CD14-positive monocyte (primary cell): Measurements from ENCODE around the gene HTRA3. TPM values are rescaled to one million over a fixed set of nuclear protein-coding genes. Genes with fewer than 3 reads are reported as not detected.

Source experiments
- DNase-seq, 3 donors: peaks; one replicate each; pipeline ENCODE4 v3.0.0-alpha.2; 2011 to 2022
- H2AFZ ChIP-seq: 2 replicates; pipeline ENCODE4 v1.6.0; 2012; ENCODE audit warnings: mild to moderate bottlenecking, low read depth, low read length, inconsistent platforms; ENCODE audit not compliant: insufficient read depth, poor library complexity, severe bottlenecking
- H3K27ac ChIP-seq, 2 donors: 1 replicate in 1 of 2; 2 replicates in 1 of 2; pipeline ENCODE4 v1.5.1; 2012 to 2013; ENCODE audit warnings: low read length in 2 of 2, control low read depth in 1 of 2, inconsistent platforms in 1 of 2, low read depth in 1 of 2, mild to moderate bottlenecking in 1 of 2
- H3K27me3 ChIP-seq, 2 donors: one replicate each; pipeline versions ENCODE4 v1.6.0 to v1.6.1; 2011 to 2013; ENCODE audit warnings: low read length in 2 of 2; ENCODE audit not compliant: control insufficient read depth in 2 of 2, insufficient read depth in 2 of 2
- H3K36me3 ChIP-seq, 2 donors: replicated peaks in 1 of 2; 1 replicate in 1 of 2; 2 replicates in 1 of 2; pipeline versions ENCODE4 v1.5.1 to v1.6.1; 2012 to 2013; ENCODE audit warnings: low read length in 2 of 2, control low read depth in 1 of 2, inconsistent platforms in 1 of 2, mild to moderate bottlenecking in 1 of 2; ENCODE audit not compliant: insufficient read depth in 2 of 2, control insufficient read depth in 1 of 2
- H3K4me1 ChIP-seq, 2 donors: 1 replicate in 1 of 2; 2 replicates in 1 of 2; pipeline versions ENCODE4 v1.5.1 to v1.6.1; 2012 to 2013; ENCODE audit warnings: low read length in 2 of 2, control low read depth in 1 of 2, inconsistent platforms in 1 of 2, mild to moderate bottlenecking in 1 of 2, moderate library complexity in 1 of 2; ENCODE audit not compliant: insufficient read depth in 2 of 2, control insufficient read depth in 1 of 2
- H3K4me2 ChIP-seq: replicated peaks from 2 replicates; pipeline ENCODE3; 2012; ENCODE audit warnings: low read length, moderate library complexity, mild to moderate bottlenecking; ENCODE audit not compliant: poor library complexity, severe bottlenecking; ENCODE audit errors: extremely low read depth
- H3K4me3 ChIP-seq, 3 experiments: fragments of 200-600 bp in 1 of 3; sonication (generic) in 1 of 3; replicated peaks in 1 of 3; 1 replicate in 2 of 3; 2 replicates in 1 of 3; pipeline ENCODE4 v1.5.1; 2011 to 2013; ENCODE audit warnings: low read length in 3 of 3, mild to moderate bottlenecking in 3 of 3, control low read depth in 2 of 3, low read depth in 2 of 3, inconsistent platforms in 1 of 3, moderate library complexity in 1 of 3
- H3K79me2 ChIP-seq: 2 replicates; pipeline ENCODE4 v1.6.0; 2012; ENCODE audit warnings: mild to moderate bottlenecking, control low read depth, inconsistent platforms, low read length, moderate library complexity; ENCODE audit not compliant: insufficient read depth
- H3K9ac ChIP-seq: 2 replicates; pipeline ENCODE4 v1.6.0; 2017; ENCODE audit warnings: low read length, mild to moderate bottlenecking; ENCODE audit not compliant: insufficient read depth, poor library complexity, severe bottlenecking
- H3K9me3 ChIP-seq, 2 donors: replicated peaks in 1 of 2; 1 replicate in 1 of 2; 2 replicates in 1 of 2; pipeline versions ENCODE4 v1.5.1 to v1.6.1; 2012 to 2013; ENCODE audit warnings: low read length in 2 of 2, control low read depth in 1 of 2; ENCODE audit not compliant: control insufficient read depth in 1 of 2, insufficient read depth in 1 of 2
- H4K20me1 ChIP-seq: 2 replicates; pipeline ENCODE4 v1.6.0; 2012; ENCODE audit warnings: mild to moderate bottlenecking, low read length, control low read depth, moderate library complexity; ENCODE audit not compliant: insufficient read depth
- H3K27ac Mint-ChIP-seq, 7 donors: one replicate each; pipeline ENCODE4 v1.8.0; 2020; ENCODE audit warnings: mild to moderate bottlenecking in 7 of 7, mixed read lengths in 7 of 7, moderate library complexity in 6 of 7, inconsistent platforms in 2 of 7
- H3K27me3 Mint-ChIP-seq, 3 donors: one replicate each; pipeline ENCODE4 v1.8.0; 2021 to 2022; ENCODE audit warnings: low read depth in 3 of 3, mild to moderate bottlenecking in 3 of 3, mixed read lengths in 3 of 3, moderate library complexity in 3 of 3, inconsistent platforms in 1 of 3
- H3K36me3 Mint-ChIP-seq, 2 donors: one replicate each; pipeline ENCODE4 v1.8.0; 2020; ENCODE audit warnings: mixed read lengths in 2 of 2, inconsistent platforms in 1 of 2, mild to moderate bottlenecking in 1 of 2
- H3K4me1 Mint-ChIP-seq: one replicate; pipeline ENCODE4 v1.8.0; 2020; ENCODE audit warnings: mild to moderate bottlenecking, mixed read lengths
- H3K4me3 Mint-ChIP-seq, 2 donors: one replicate each; pipeline ENCODE4 v1.8.0; 2020; ENCODE audit warnings: mild to moderate bottlenecking in 2 of 2, mixed read lengths in 2 of 2, moderate library complexity in 1 of 2
- H3K9me3 Mint-ChIP-seq, 7 donors: one replicate each; pipeline ENCODE4 v1.8.0; 2020 to 2022; ENCODE audit warnings: mixed read lengths in 7 of 7, mild to moderate bottlenecking in 6 of 7, moderate library complexity in 6 of 7, inconsistent platforms in 2 of 7
- WGBS: methylation state at CpG from one replicate; pipeline ENCODE4 v1.1.5; 2013; ENCODE audit warnings: missing lambda C conversion rate; ENCODE audit not compliant: insufficient coverage; 5-methylcytosine and 5-hydroxymethylcytosine counted together
- intact Hi-C, 2 donors: fragments of 100-400 bp; cut with micrococcal nuclease; formaldehyde crosslinking; loops; one replicate each; pipeline versions ENCODE4 v1.15.0 to v1.15.1; 2023
- polyA plus RNA-seq, 3 donors: library from polyadenylated mRNA; depleted of rRNA in 1 of 3; unstranded in 2 of 3; stranded (reverse) in 1 of 3; fragments of 300-500 nt in 2 of 3; fragments of >200 nt in 1 of 3; fragmentation: Illumina TruSeq in 2 of 3; gene quantifications; 1 replicate in 2 of 3; 2 replicates in 1 of 3; pipeline ENCODE4 v1.2.3, GENCODE V29; 2012 to 2021
- TF ChIP-seq, protein P1 (sequence below): fragments of 200-600 bp; IDR thresholded peaks from one replicate; pipeline ENCODE4 v1.8.0; 2022; ENCODE audit warnings: antibody characterized with exemption, mild to moderate bottlenecking

Gene HTRA3
- polyA plus RNA-seq, 3 donors = not detected

DNA sequence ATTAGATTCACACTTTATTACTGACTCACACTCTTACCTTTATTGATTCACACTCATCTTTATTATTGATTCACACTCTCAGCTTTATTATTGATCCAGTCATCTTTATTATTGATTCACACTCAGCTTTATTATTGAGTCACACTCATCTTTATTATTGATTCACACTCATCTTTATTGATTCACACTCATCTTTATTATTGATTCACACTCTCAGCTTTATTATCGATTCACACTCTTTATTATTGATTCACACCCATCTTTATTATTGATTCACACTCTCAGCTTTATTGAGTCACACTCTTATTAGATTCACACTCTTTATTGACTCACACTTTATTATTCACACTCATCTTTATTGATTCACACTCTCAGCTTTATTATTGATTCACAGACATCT, 31.3 kb downstream of the HTRA3 start:
- H3K36me3 Mint-ChIP-seq = no peaks in the 10 kb centered on the region
- H3K9ac ChIP-seq = no peak overlapping the region
- peaks cover 0 to 1% (median 0%) of the 10 kb centered on the region in 3 donors for H3K27me3 Mint-ChIP-seq
- peaks cover 0 to 6% (median 2%) of the 10 kb centered on the region in 7 donors for H3K9me3 Mint-ChIP-seq
- no peak for DNase-seq
- H2AFZ ChIP-seq = no peak overlapping the region
- TF ChIP-seq, protein P1, sequence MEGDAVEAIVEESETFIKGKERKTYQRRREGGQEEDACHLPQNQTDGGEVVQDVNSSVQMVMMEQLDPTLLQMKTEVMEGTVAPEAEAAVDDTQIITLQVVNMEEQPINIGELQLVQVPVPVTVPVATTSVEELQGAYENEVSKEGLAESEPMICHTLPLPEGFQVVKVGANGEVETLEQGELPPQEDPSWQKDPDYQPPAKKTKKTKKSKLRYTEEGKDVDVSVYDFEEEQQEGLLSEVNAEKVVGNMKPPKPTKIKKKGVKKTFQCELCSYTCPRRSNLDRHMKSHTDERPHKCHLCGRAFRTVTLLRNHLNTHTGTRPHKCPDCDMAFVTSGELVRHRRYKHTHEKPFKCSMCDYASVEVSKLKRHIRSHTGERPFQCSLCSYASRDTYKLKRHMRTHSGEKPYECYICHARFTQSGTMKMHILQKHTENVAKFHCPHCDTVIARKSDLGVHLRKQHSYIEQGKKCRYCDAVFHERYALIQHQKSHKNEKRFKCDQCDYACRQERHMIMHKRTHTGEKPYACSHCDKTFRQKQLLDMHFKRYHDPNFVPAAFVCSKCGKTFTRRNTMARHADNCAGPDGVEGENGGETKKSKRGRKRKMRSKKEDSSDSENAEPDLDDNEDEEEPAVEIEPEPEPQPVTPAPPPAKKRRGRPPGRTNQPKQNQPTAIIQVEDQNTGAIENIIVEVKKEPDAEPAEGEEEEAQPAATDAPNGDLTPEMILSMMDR = no peak
- 100% methylated on average over 1 of the region's 1 CpG for WGBS
- no peak overlapping the region for H3K27ac ChIP-seq
- no peak overlapping the region for H3K27ac Mint-ChIP-seq
- no peak overlapping the region for H3K4me2 ChIP-seq
- H3K4me1 Mint-ChIP-seq = peaks cover 6% of the 10 kb centered on the region
- H3K36me3 ChIP-seq = no peaks in the 10 kb centered on the region
- H3K27me3 ChIP-seq = no peaks in the 10 kb centered on the region
- intact Hi-C loops = no loop called here
- no peak overlapping the region for H3K4me3 ChIP-seq
- no peaks in the 10 kb centered on the region for H3K79me2 ChIP-seq
- peaks cover 7% of the 10 kb centered on the region in 2 donors for H3K4me1 ChIP-seq
- H3K9me3 ChIP-seq = no peaks in the 10 kb centered on the region
- no peaks in the 10 kb centered on the region for H4K20me1 ChIP-seq
- H3K4me3 Mint-ChIP-seq = no peak overlapping the region

DNA sequence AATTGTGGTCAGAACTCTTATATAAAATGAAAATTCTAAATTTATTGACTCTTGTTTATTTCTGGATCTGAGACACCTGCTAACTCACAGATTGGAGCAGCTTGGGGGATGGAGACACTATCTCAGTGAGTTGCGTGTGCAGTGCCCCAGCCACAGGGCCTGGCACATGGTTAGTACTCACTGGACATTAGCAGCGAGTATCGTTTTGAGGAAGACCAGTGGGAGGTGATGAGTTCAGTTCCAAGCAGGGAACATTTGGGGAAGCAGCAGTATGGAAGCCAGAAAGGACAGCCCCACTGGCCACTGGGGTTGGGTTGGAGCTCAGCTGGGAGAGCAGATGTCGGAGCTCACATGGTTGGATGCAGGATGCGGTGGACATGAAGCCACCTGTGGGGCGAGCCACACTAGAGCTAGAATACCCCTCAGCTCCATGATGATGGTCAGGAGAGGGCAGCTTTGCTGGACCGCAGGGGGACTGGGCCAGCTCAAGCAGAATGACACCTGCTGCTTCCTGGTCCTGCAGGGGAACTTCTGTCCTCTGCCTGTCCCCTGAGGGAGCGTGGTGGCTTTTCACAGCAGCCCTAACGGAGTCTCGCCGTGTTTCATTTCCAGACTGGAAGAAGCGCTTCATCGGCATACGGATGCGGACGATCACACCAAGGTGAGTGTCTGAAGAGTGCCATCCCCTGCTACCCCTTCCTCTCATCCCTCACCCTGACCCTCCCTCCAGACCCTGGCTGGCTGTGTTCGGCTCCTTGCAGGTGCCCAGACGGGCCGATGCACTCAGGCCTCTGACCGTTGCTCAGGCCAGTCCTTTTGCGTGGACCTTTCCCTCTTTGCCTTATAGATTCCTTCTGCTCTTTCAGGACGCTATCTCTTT, 32.5 kb downstream of the HTRA3 start:
- Histone ChIP-seq H3K36me3 (no peaks in the 10 kb centered on the region), H3K27me3 (no peaks in the 10 kb centered on the region), H3K9me3 (no peaks in the 10 kb centered on the region), H2AFZ (no peak overlapping the region), H3K4me1 (peaks cover 7% of the 10 kb centered on the region in 2 donors), H3K79me2 (no peaks in the 10 kb centered on the region), H3K27ac (no peak overlapping the region), H4K20me1 (no peaks in the 10 kb centered on the region), H3K9ac (no peak overlapping the region), H3K4me2 (no peak overlapping the region), H3K4me3 (no peak overlapping the region)
- intact Hi-C loops = no loop called here
- Mint-ChIP-seq H3K4me3 (no peak overlapping the region), H3K27me3 (peaks cover 0 to 2% (median 1%) of the 10 kb centered on the region in 3 donors), H3K36me3 (no peaks in the 10 kb centered on the region), H3K4me1 (peaks cover 6% of the 10 kb centered on the region), H3K27ac (no peak overlapping the region), H3K9me3 (peaks cover 0 to 6% (median 2%) of the 10 kb centered on the region in 7 donors)
- DNase-seq = no peak
- TF ChIP-seq, protein P1 = no peak
- WGBS = 96% methylated on average over 22 of the region's 22 CpGs
